GM23338 (cell line): Measurements from ENCODE around the gene OTUB2. TPM values are rescaled to one million over a fixed set of nuclear protein-coding genes. Genes with fewer than 3 reads are reported as not detected.

Source experiments
- ATAC-seq: fragments of 200-7000 bp; cut with Tn5 transposase; 3 replicates; pipeline ENCODE4 v1.9.1; 2020
- DNase-seq: peaks from one replicate; pipeline ENCODE4 v3.0.0-alpha.2; 2015; ENCODE audit warnings: low spot score
- H2AFZ ChIP-seq: fragments of 200-600 bp; sonication (generic); 2 replicates; pipeline ENCODE4 v1.8.0; 2016; ENCODE audit warnings: antibody characterized with exemption, mild to moderate bottlenecking, moderate library complexity
- H3F3A ChIP-seq: fragments of 200-600 bp; sonication (generic); replicated peaks from 2 replicates; pipeline ENCODE4 v1.8.0; 2017; ENCODE audit warnings: antibody characterized with exemption, mixed run types, low read depth
- H3K27ac ChIP-seq: fragments of 200-600 bp; sonication (generic); 2 replicates; pipeline ENCODE4 v1.6.1; 2016; ENCODE audit warnings: low read depth
- H3K27me3 ChIP-seq: fragments of 200-600 bp; sonication (generic); 2 replicates; pipeline ENCODE4 v1.8.0; 2016; ENCODE audit warnings: mild to moderate bottlenecking, mixed run types, moderate library complexity; ENCODE audit not compliant: insufficient read depth
- H3K36me3 ChIP-seq: fragments of 200-600 bp; sonication (generic); 2 replicates; pipeline ENCODE4 v1.8.0; 2016; ENCODE audit warnings: mild to moderate bottlenecking; ENCODE audit not compliant: insufficient read depth
- H3K4me1 ChIP-seq: fragments of 200-600 bp; sonication (generic); 2 replicates; pipeline ENCODE4 v1.8.0; 2016; ENCODE audit warnings: mild to moderate bottlenecking, moderate library complexity; ENCODE audit not compliant: insufficient read depth
- H3K4me2 ChIP-seq: fragments of 200-600 bp; sonication (generic); 2 replicates; pipeline ENCODE4 v1.7.1; 2017; ENCODE audit warnings: mixed run types
- H3K4me3 ChIP-seq: fragments of 200-600 bp; sonication (generic); 2 replicates; pipeline ENCODE4 v1.6.1; 2016; ENCODE audit warnings: mixed run types
- H3K79me2 ChIP-seq: fragments of 200-600 bp; sonication (generic); replicated peaks from 2 replicates; pipeline ENCODE4 v1.8.0; 2017; ENCODE audit warnings: mild to moderate bottlenecking; ENCODE audit not compliant: insufficient read depth
- H3K9me2 ChIP-seq: fragments of 200-600 bp; sonication (generic); 2 replicates; pipeline ENCODE4 v1.8.0; 2017; ENCODE audit not compliant: insufficient read depth
- H4K20me1 ChIP-seq: fragments of 200-600 bp; sonication (generic); replicated peaks from 2 replicates; pipeline ENCODE4 v1.8.0; 2017; ENCODE audit warnings: mild to moderate bottlenecking; ENCODE audit not compliant: insufficient read depth
- H3K27ac Mint-ChIP-seq: 2 replicates; pipeline ENCODE4 v1.8.0; 2020; ENCODE audit warnings: inconsistent platforms, mild to moderate bottlenecking, moderate library complexity, mixed read lengths
- H3K27me3 Mint-ChIP-seq: 3 replicates; pipeline ENCODE4 v1.8.0; 2022; ENCODE audit warnings: low read depth, mild to moderate bottlenecking, moderate library complexity, mixed read lengths, inconsistent platforms; ENCODE audit not compliant: insufficient read depth, poor library complexity
- H3K36me3 Mint-ChIP-seq: 3 replicates; pipeline ENCODE4 v1.8.0; 2021; ENCODE audit warnings: low read depth, mild to moderate bottlenecking, inconsistent platforms, moderate library complexity, mixed read lengths
- H3K4me1 Mint-ChIP-seq: 3 replicates; pipeline ENCODE4 v1.8.0; 2020; ENCODE audit warnings: mild to moderate bottlenecking, inconsistent platforms, mixed read lengths
- H3K4me3 Mint-ChIP-seq: 3 replicates; pipeline ENCODE4 v1.8.0; 2021; ENCODE audit warnings: moderate library complexity, mild to moderate bottlenecking, inconsistent platforms, mixed read lengths
- H3K9me3 Mint-ChIP-seq: 3 replicates; pipeline ENCODE4 v1.8.0; 2020; ENCODE audit warnings: moderate library complexity, mild to moderate bottlenecking, inconsistent platforms, mixed read lengths
- CREB1 ChIP-seq: fragments of 250-450 bp; sonication (Bioruptor Pico); IDR thresholded peaks from 2 replicates; pipeline ENCODE4 v1.5.0; 2020; ENCODE audit warnings: low read depth, mild to moderate bottlenecking, moderate library complexity
- EZH2phosphoT487 ChIP-seq: fragments of 200-600 bp; sonication (generic); IDR thresholded peaks from one replicate; pipeline ENCODE4 v1.8.1; 2018; ENCODE audit warnings: antibody characterized with exemption; ENCODE audit not compliant: unreplicated experiment
- JUNB ChIP-seq: IDR thresholded peaks from one replicate; pipeline ENCODE4 v1.6.1; 2016; ENCODE audit warnings: antibody characterized with exemption; ENCODE audit not compliant: unreplicated experiment
- NANOG ChIP-seq: IDR thresholded peaks from 2 replicates; pipeline ENCODE4 v1.6.1; 2016; ENCODE audit warnings: antibody characterized with exemption, borderline replicate concordance
- POLR2AphosphoS5 ChIP-seq: IDR thresholded peaks from 2 replicates; pipeline ENCODE4 v1.6.1; 2016; ENCODE audit warnings: antibody characterized with exemption, low read depth
- STAT1 ChIP-seq: IDR thresholded peaks from one replicate; pipeline ENCODE4 v1.6.1; 2016; ENCODE audit warnings: antibody characterized with exemption; ENCODE audit not compliant: unreplicated experiment
- ZNF114 ChIP-seq: fragments of 250-450 bp; sonication (Bioruptor Pico); IDR thresholded peaks from 2 replicates; pipeline ENCODE4 v1.5.0; 2020; ENCODE audit warnings: mild to moderate bottlenecking, moderate library complexity
- ZNF331 ChIP-seq: fragments of 250-450 bp; sonication (Bioruptor Pico); IDR thresholded peaks from 2 replicates; pipeline ENCODE4 v1.5.0; 2020; ENCODE audit warnings: low read depth, mild to moderate bottlenecking, moderate library complexity
- polyA plus RNA-seq: library from polyadenylated mRNA; unstranded; fragments of >200 nt; fragmentation: Nextera tagmentation; extraction: Ambion mirVana; gene quantifications from 2 replicates; pipeline ENCODE4 v1.2.1, GENCODE V29; 2016
- total RNA-seq: library from RNA; depleted of rRNA; stranded (reverse); fragments of >200 nt; shearing (Covaris generic); gene quantifications from 2 replicates; pipeline ENCODE4 v1.2.3, GENCODE V29; 2014
- TF ChIP-seq, protein P1 (sequence below): IDR thresholded peaks from one replicate; pipeline ENCODE4 v1.6.1; 2018; ENCODE audit warnings: antibody characterized with exemption; ENCODE audit not compliant: unreplicated experiment
- TF ChIP-seq, protein P2 (sequence below): fragments of 250-450 bp; sonication (Bioruptor Pico); IDR thresholded peaks from 2 replicates; pipeline ENCODE4 v1.5.0; 2020; ENCODE audit warnings: mild to moderate bottlenecking, moderate library complexity
- TF ChIP-seq, protein P3 (sequence below), 2 experiments: fragments of 200-600 bp in 1 of 2; sonication (generic) in 1 of 2; conservative IDR thresholded peaks; 2 replicates each; pipeline versions ENCODE4 v1.5.1 to v1.6.1; 2016 to 2017; ENCODE audit warnings: antibody characterized with exemption in 2 of 2, low read depth in 2 of 2, mild to moderate bottlenecking in 2 of 2, moderate library complexity in 1 of 2
- TF ChIP-seq, protein P4 (sequence below): IDR thresholded peaks from 2 replicates; pipeline ENCODE4 v1.6.1; 2016; ENCODE audit warnings: antibody characterized with exemption

The OTUB2 gene
- total and polyA plus RNA-seq, 2 experiments from 2014 or later = 2.1 to 4.1 TPM

- TF ChIP-seq, protein P1, sequence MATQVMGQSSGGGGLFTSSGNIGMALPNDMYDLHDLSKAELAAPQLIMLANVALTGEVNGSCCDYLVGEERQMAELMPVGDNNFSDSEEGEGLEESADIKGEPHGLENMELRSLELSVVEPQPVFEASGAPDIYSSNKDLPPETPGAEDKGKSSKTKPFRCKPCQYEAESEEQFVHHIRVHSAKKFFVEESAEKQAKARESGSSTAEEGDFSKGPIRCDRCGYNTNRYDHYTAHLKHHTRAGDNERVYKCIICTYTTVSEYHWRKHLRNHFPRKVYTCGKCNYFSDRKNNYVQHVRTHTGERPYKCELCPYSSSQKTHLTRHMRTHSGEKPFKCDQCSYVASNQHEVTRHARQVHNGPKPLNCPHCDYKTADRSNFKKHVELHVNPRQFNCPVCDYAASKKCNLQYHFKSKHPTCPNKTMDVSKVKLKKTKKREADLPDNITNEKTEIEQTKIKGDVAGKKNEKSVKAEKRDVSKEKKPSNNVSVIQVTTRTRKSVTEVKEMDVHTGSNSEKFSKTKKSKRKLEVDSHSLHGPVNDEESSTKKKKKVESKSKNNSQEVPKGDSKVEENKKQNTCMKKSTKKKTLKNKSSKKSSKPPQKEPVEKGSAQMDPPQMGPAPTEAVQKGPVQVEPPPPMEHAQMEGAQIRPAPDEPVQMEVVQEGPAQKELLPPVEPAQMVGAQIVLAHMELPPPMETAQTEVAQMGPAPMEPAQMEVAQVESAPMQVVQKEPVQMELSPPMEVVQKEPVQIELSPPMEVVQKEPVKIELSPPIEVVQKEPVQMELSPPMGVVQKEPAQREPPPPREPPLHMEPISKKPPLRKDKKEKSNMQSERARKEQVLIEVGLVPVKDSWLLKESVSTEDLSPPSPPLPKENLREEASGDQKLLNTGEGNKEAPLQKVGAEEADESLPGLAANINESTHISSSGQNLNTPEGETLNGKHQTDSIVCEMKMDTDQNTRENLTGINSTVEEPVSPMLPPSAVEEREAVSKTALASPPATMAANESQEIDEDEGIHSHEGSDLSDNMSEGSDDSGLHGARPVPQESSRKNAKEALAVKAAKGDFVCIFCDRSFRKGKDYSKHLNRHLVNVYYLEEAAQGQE = no peak
- TF ChIP-seq NANOG = no peak
Observed at GRCh38 chr14:94016446-94016976, 9.6 kb upstream of the OTUB2 start (continued).

GRCh38 chr14:94018308-94018707 lies 7.8 kb upstream of the OTUB2 start:
- H3K4me3 ChIP-seq = no peak overlapping the region
- H3K36me3 ChIP-seq = no peaks in the 10 kb centered on the region
- no peak overlapping the region for H3K4me2 ChIP-seq
- no peaks in the 10 kb centered on the region for H3F3A ChIP-seq
- Mint-ChIP-seq H3K36me3 (no peaks in the 10 kb centered on the region), H3K9me3 (no peaks in the 10 kb centered on the region; the same call in 2 of the 3 replicates), H3K27ac (no peak overlapping the region), H3K4me3 (no peak overlapping the region), H3K27me3 (peaks cover 4% of the 10 kb centered on the region), H3K4me1 (peaks cover 23% of the 10 kb centered on the region)
- no peaks in the 10 kb centered on the region for H3K79me2 ChIP-seq
- H3K27ac ChIP-seq = no peak overlapping the region
- no peak for ATAC-seq
- H3K4me1 ChIP-seq = no peaks in the 10 kb centered on the region
- no peaks in the 10 kb centered on the region for H4K20me1 ChIP-seq
- H2AFZ ChIP-seq = no peak overlapping the region
- no peak for DNase-seq
- H3K9me2 ChIP-seq = no peaks in the 10 kb centered on the region
- no peaks in the 10 kb centered on the region for H3K27me3 ChIP-seq
- TF ChIP-seq ZNF114 (CRISPR knock-in tag) (no peak), POLR2AphosphoS5 (no peak), NANOG (no peak), STAT1 (no peak), ZNF331 (CRISPR knock-in tag) (no peak), JUNB (no peak), CREB1 (CRISPR knock-in tag) (no peak), EZH2phosphoT487 (no peak)
- TF ChIP-seq, protein P2, sequence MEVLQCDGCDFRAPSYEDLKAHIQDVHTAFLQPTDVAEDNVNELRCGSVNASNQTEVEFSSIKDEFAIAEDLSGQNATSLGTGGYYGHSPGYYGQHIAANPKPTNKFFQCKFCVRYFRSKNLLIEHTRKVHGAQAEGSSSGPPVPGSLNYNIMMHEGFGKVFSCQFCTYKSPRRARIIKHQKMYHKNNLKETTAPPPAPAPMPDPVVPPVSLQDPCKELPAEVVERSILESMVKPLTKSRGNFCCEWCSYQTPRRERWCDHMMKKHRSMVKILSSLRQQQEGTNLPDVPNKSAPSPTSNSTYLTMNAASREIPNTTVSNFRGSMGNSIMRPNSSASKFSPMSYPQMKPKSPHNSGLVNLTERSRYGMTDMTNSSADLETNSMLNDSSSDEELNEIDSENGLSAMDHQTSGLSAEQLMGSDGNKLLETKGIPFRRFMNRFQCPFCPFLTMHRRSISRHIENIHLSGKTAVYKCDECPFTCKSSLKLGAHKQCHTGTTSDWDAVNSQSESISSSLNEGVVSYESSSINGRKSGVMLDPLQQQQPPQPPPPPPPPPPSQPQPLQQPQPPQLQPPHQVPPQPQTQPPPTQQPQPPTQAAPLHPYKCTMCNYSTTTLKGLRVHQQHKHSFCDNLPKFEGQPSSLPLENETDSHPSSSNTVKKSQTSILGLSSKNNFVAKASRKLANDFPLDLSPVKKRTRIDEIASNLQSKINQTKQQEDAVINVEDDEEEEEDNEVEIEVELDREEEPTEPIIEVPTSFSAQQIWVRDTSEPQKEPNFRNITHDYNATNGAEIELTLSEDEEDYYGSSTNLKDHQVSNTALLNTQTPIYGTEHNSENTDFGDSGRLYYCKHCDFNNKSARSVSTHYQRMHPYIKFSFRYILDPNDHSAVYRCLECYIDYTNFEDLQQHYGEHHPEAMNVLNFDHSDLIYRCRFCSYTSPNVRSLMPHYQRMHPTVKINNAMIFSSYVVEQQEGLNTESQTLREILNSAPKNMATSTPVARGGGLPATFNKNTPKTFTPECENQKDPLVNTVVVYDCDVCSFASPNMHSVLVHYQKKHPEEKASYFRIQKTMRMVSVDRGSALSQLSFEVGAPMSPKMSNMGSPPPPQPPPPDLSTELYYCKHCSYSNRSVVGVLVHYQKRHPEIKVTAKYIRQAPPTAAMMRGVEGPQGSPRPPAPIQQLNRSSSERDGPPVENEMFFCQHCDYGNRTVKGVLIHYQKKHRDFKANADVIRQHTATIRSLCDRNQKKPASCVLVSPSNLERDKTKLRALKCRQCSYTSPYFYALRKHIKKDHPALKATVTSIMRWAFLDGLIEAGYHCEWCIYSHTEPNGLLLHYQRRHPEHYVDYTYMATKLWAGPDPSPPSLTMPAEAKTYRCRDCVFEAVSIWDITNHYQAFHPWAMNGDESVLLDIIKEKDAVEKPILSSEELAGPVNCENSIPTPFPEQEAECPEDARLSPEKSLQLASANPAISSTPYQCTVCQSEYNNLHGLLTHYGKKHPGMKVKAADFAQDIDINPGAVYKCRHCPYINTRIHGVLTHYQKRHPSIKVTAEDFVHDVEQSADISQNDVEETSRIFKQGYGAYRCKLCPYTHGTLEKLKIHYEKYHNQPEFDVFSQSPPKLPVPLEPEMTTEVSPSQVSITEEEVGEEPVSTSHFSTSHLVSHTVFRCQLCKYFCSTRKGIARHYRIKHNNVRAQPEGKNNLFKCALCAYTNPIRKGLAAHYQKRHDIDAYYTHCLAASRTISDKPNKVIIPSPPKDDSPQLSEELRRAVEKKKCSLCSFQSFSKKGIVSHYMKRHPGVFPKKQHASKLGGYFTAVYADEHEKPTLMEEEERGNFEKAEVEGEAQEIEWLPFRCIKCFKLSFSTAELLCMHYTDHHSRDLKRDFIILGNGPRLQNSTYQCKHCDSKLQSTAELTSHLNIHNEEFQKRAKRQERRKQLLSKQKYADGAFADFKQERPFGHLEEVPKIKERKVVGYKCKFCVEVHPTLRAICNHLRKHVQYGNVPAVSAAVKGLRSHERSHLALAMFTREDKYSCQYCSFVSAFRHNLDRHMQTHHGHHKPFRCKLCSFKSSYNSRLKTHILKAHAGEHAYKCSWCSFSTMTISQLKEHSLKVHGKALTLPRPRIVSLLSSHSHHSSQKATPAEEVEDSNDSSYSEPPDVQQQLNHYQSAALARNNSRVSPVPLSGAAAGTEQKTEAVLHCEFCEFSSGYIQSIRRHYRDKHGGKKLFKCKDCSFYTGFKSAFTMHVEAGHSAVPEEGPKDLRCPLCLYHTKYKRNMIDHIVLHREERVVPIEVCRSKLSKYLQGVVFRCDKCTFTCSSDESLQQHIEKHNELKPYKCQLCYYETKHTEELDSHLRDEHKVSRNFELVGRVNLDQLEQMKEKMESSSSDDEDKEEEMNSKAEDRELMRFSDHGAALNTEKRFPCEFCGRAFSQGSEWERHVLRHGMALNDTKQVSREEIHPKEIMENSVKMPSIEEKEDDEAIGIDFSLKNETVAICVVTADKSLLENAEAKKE (CRISPR knock-in tag) = no peak
- TF ChIP-seq, protein P3, sequence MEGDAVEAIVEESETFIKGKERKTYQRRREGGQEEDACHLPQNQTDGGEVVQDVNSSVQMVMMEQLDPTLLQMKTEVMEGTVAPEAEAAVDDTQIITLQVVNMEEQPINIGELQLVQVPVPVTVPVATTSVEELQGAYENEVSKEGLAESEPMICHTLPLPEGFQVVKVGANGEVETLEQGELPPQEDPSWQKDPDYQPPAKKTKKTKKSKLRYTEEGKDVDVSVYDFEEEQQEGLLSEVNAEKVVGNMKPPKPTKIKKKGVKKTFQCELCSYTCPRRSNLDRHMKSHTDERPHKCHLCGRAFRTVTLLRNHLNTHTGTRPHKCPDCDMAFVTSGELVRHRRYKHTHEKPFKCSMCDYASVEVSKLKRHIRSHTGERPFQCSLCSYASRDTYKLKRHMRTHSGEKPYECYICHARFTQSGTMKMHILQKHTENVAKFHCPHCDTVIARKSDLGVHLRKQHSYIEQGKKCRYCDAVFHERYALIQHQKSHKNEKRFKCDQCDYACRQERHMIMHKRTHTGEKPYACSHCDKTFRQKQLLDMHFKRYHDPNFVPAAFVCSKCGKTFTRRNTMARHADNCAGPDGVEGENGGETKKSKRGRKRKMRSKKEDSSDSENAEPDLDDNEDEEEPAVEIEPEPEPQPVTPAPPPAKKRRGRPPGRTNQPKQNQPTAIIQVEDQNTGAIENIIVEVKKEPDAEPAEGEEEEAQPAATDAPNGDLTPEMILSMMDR (conservative IDR thresholded peaks at IDR 0.05; ENCODE audit: low read depth in 2 of 2) = no peak
- TF ChIP-seq, protein P4, sequence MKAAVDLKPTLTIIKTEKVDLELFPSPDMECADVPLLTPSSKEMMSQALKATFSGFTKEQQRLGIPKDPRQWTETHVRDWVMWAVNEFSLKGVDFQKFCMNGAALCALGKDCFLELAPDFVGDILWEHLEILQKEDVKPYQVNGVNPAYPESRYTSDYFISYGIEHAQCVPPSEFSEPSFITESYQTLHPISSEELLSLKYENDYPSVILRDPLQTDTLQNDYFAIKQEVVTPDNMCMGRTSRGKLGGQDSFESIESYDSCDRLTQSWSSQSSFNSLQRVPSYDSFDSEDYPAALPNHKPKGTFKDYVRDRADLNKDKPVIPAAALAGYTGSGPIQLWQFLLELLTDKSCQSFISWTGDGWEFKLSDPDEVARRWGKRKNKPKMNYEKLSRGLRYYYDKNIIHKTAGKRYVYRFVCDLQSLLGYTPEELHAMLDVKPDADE = no peak
